HG02938 (cell line): ENCODE measurements around the gene HOXD13.

ENCODE experiments used
- ATAC-seq: cut with Tn5 transposase; IDR thresholded peaks from one replicate; pipeline ENCODE4 v1.9.1; 2021; ENCODE audit warnings: mild to moderate bottlenecking, moderate library complexity; ENCODE audit not compliant: unreplicated experiment

HOXD13 gene

GRCh38 chr2:176093145-176093897 lies 800 bp downstream of the HOXD13 start:
- no peak for ATAC-seq

- no peak for ATAC-seq
Measured at GRCh38 chr2:176093898-176094249, 1.4 kb downstream of the HOXD13 start.

- no peak for ATAC-seq
Measured at GRCh38 chr2:176094349-176094748, 1.8 kb downstream of the HOXD13 start.

GRCh38 chr2:176095421-176095820 lies 2.9 kb downstream of the HOXD13 start:
- no peak for ATAC-seq

GRCh38 chr2:176096243-176096985 lies 3.9 kb downstream of the HOXD13 start:
- no peak for ATAC-seq

- peak; percentile 86 for ATAC-seq
Measured at GRCh38 chr2:176096986-176097819, 4.7 kb downstream of the HOXD13 start.

- no peak for ATAC-seq
Measured at GRCh38 chr2:176097820-176098365, 5.4 kb downstream of the HOXD13 start.

GRCh38 chr2:176098366-176099158 lies 6.0 kb downstream of the HOXD13 start:
- ATAC-seq, result no peak

GRCh38 chr2:176099159-176099727 lies 6.7 kb downstream of the HOXD13 start:
- no peak for ATAC-seq

GRCh38 chr2:176099728-176100546 lies 7.4 kb downstream of the HOXD13 start, which contains the start of gene HOXD12:
Gene HOXD12 (plus strand): TSS chr2:176099795. CDS start chr2:176099802, 7 bp downstream.
- no peak for ATAC-seq

- no peak for ATAC-seq
Measured at GRCh38 chr2:176100547-176101140, 8.1 kb downstream of the HOXD13 start.

- ATAC-seq, result no peak
Measured at GRCh38 chr2:176101216-176101830, 8.8 kb downstream of the HOXD13 start.

GRCh38 chr2:176101842-176102241 lies 9.3 kb downstream of the HOXD13 start:
- no peak for ATAC-seq

GRCh38 chr2:176102309-176102866 lies 9.9 kb downstream of the HOXD13 start:
- no peak for ATAC-seq

- no peak for ATAC-seq
Measured at GRCh38 chr2:176103194-176103593, 10.7 kb downstream of the HOXD13 start.

- no peak for ATAC-seq
Measured at GRCh38 chr2:176103742-176104315, 11.3 kb downstream of the HOXD13 start.

- no peak for ATAC-seq
Measured at GRCh38 chr2:176104316-176105077, 12.0 kb downstream of the HOXD13 start.
